ENCODE measurements around the gene S1PR5. TPM values are rescaled to one million over a fixed set of nuclear protein-coding genes. Genes with fewer than 3 reads are reported as not detected.
A peak's percentile ranks its signal among the peaks of the same experiment; 100 is the strongest.

S1PR5 gene
- total RNA-seq, 3 donors from 2014 or later: 0.16 to 1.2 (median 0.66) TPM

- no peak overlapping the region for H3K27ac ChIP-seq
- H3K4me3 ChIP-seq: no peak overlapping the region
- intact Hi-C loops (cut with DNase I; ENCODE audit: low total_unique reads): no loop called here
- TF ChIP-seq POLR2A (IDR thresholded peaks at IDR 0.05): no peak
- no peak for TF ChIP-seq POLR2AphosphoS5 (IDR thresholded peaks at IDR 0.05)
- TF ChIP-seq CTCF (IDR thresholded peaks at IDR 0.05): peak; percentile 68 to 80 (median 71)
- peak; percentile 53 to 81 for DNase-seq (ENCODE audit: low spot score in 2 of 2)
- no peaks in the 10 kb centered on the region for H3K9me3 ChIP-seq
- peaks cover 0 to 4% of the 10 kb centered on the region in 2 donors for H3K4me1 ChIP-seq
- no peaks in the 10 kb centered on the region for H3K36me3 ChIP-seq
- no peaks in the 10 kb centered on the region for H3K27me3 ChIP-seq
Observed at GRCh38 chr19:10505583-10506229, 11.5 kb downstream of the S1PR5 start.

GRCh38 chr19:10503002-10503789 lies 14.1 kb downstream of the S1PR5 start, which contains the start of gene KEAP1:
KEAP1 (minus strand) TSS chr19:10503356; CDS start chr19:10500033, 3,323 bp downstream.
- peak within 1 kb of the TSS; percentile 82 to 98 (median 87) for H3K4me3 ChIP-seq

GRCh38 chr19:10502524-10503001 lies 14.7 kb downstream of the S1PR5 start:
- TF ChIP-seq POLR2A (IDR thresholded peaks at IDR 0.05): no peak
- TF ChIP-seq CTCF (IDR thresholded peaks at IDR 0.05): peak in 2 of 3 donors; percentile 4 to 9
- peak; percentile 32 to 74 (median 44) for TF ChIP-seq POLR2AphosphoS5 (IDR thresholded peaks at IDR 0.05)
- Histone ChIP-seq H3K4me3 (peak overlapping the region; percentile 82 to 98 (median 87)), H3K27ac (peak overlapping the region; percentile 95 to 97), H3K9me3 (no peaks in the 10 kb centered on the region), H3K4me1 (peaks cover 0 to 4% of the 10 kb centered on the region in 2 donors), H3K36me3 (no peaks in the 10 kb centered on the region), H3K27me3 (no peaks in the 10 kb centered on the region)
- peak; percentile 85 to 89 for DNase-seq (ENCODE audit: low spot score in 2 of 2)
- intact Hi-C loops (cut with DNase I; ENCODE audit: low total_unique reads): no loop called here

More at GRCh38 chr19:10503002-10503789, 14.1 kb downstream of the S1PR5 start, which contains the start of gene KEAP1:
- Histone ChIP-seq H3K9me3 (no peaks in the 10 kb centered on the region), H3K36me3 (no peaks in the 10 kb centered on the region), H3K27ac (peak within 1 kb of the TSS; percentile 95 to 97), H3K27me3 (no peaks in the 10 kb centered on the region), H3K4me1 (peaks cover 0 to 4% of the 10 kb centered on the region in 2 donors)
- intact Hi-C loops (cut with DNase I; ENCODE audit: low total_unique reads): no loop called here
- DNase-seq (ENCODE audit: low spot score in 2 of 2): peak in 1 of 2 donors; percentile 38
- TF ChIP-seq POLR2AphosphoS5 (IDR thresholded peaks at IDR 0.05): no peak
- TF ChIP-seq POLR2A (IDR thresholded peaks at IDR 0.05): no peak
- TF ChIP-seq CTCF (IDR thresholded peaks at IDR 0.05): no peak

GRCh38 chr19:10501971-10502523 lies 15.2 kb downstream of the S1PR5 start:
- intact Hi-C loops (cut with DNase I; ENCODE audit: low total_unique reads): no loop called here

More at GRCh38 chr19:10501971-10502523, 15.2 kb downstream of the S1PR5 start:
- Histone ChIP-seq H3K9me3 (no peaks in the 10 kb centered on the region), H3K4me3 (peak overlapping the region; percentile 82 to 98 (median 87)), H3K4me1 (peaks cover 0 to 4% of the 10 kb centered on the region in 2 donors), H3K27me3 (no peaks in the 10 kb centered on the region), H3K36me3 (no peaks in the 10 kb centered on the region), H3K27ac (peak overlapping the region; percentile 95 to 97)
- DNase-seq (ENCODE audit: low spot score in 2 of 2): peak; percentile 76 to 98
- TF ChIP-seq POLR2AphosphoS5 (IDR thresholded peaks at IDR 0.05): peak in 1 of 3 donors; percentile 79
- TF ChIP-seq POLR2A (IDR thresholded peaks at IDR 0.05): peak; percentile 29
- TF ChIP-seq CTCF (IDR thresholded peaks at IDR 0.05): peak in 1 of 3 donors; percentile 27

All from breast epithelium (tissue), 4 donors.